Measurements from ENCODE around the gene FAM107B. TPM values are rescaled to one million over a fixed set of nuclear protein-coding genes. Genes with fewer than 3 reads are reported as not detected.

FAM107B gene
- total and polyA plus RNA-seq, 2 of the 13 experiments (the other 11 are each of a cell fraction or from before 2014, with no cell fraction given) = 15.7 to 24.8 TPM

DNA sequence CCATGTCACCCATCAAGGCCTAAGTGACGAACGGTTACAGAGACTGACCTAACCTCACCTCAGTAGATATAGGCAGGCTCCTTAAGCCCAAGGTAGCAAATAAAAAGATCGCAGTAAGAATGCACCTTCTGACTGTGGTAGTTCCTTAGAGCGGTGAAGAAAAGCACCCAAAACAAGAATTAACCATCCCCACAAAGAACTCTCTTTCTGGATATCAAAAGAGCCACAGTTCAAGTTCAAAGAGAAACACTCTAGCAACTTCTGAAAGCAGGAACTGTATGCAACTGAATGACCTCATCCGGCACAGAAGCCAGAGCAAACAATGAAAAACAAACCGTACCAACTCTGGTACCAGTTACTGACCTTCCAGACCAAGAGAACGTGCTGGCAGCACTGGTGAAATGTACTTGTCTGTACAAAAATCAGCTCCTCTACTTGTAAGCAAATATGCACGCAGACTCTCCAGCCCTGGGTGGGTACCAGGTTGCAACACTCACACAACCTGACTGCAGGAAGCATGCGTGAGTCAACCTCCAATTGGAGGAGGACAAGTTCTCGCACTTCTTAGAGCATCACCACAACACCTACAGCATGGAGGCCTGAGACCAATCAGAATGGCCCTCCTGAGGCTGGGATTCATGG is 202.7 kb downstream of the FAM107B start (continued):
- TF ChIP-seq, protein P1, sequence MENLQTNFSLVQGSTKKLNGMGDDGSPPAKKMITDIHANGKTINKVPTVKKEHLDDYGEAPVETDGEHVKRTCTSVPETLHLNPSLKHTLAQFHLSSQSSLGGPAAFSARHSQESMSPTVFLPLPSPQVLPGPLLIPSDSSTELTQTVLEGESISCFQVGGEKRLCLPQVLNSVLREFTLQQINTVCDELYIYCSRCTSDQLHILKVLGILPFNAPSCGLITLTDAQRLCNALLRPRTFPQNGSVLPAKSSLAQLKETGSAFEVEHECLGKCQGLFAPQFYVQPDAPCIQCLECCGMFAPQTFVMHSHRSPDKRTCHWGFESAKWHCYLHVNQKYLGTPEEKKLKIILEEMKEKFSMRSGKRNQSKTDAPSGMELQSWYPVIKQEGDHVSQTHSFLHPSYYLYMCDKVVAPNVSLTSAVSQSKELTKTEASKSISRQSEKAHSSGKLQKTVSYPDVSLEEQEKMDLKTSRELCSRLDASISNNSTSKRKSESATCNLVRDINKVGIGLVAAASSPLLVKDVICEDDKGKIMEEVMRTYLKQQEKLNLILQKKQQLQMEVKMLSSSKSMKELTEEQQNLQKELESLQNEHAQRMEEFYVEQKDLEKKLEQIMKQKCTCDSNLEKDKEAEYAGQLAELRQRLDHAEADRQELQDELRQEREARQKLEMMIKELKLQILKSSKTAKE (CRISPR knock-in tag; IDR thresholded peaks at IDR 0.05; ENCODE audit: borderline replicate concordance) = peak; percentile 89
- TF ChIP-seq ETV5 (CRISPR knock-in tag; IDR thresholded peaks at IDR 0.05; ENCODE audit: borderline replicate concordance) (peak; percentile 88; the same call in 1 of the 2 replicates), GATA4 (IDR thresholded peaks at IDR 0.05; ENCODE audit: borderline replicate concordance, low read depth) (no peak), TSC22D2 (CRISPR knock-in tag; IDR thresholded peaks at IDR 0.05; ENCODE audit: borderline replicate concordance) (no peak), EP300 (IDR thresholded peaks at IDR 0.05; ENCODE audit: low read depth in 2 of 2, low read length in 2 of 2) (peak in 1 of 2 experiments; percentile 82; a peak in 2 of 4 replicates), EP300 (CRISPR knock-in tag; IDR thresholded peaks at IDR 0.05; ENCODE audit: borderline replicate concordance) (peak; percentile 83), MTF2 (CRISPR knock-in tag; IDR thresholded peaks at IDR 0.05; ENCODE audit: borderline replicate concordance) (no peak), GATAD2A (CRISPR knock-in tag; IDR thresholded peaks at IDR 0.05) (peak; percentile 91), NCOA1 (CRISPR knock-in tag; IDR thresholded peaks at IDR 0.05) (no peak), MAF1 (CRISPR knock-in tag; IDR thresholded peaks at IDR 0.05; ENCODE audit: borderline replicate concordance) (no peak), CCAR2 (optimal IDR thresholded peaks at IDR 0.05; ENCODE audit: low read depth, low read length) (peak; percentile 54), ZNF530 (CRISPR knock-in tag; IDR thresholded peaks at IDR 0.05; ENCODE audit: low read depth) (no peak), MTA1 (CRISPR knock-in tag; IDR thresholded peaks at IDR 0.05; ENCODE audit: borderline replicate concordance) (no peak), THAP11 (CRISPR knock-in tag; IDR thresholded peaks at IDR 0.05) (peak; percentile 76), NCOR1 (IDR thresholded peaks at IDR 0.05; ENCODE audit: borderline replicate concordance, low read length) (peak; percentile 76; the same call in 1 of the 2 replicates), ZNF333 (CRISPR knock-in tag; IDR thresholded peaks at IDR 0.05; ENCODE audit: borderline replicate concordance) (no peak), ZNF430 (CRISPR knock-in tag; IDR thresholded peaks at IDR 0.05) (no peak), SSRP1 (CRISPR knock-in tag; IDR thresholded peaks at IDR 0.05) (no peak)
- TF ChIP-seq, protein P2, sequence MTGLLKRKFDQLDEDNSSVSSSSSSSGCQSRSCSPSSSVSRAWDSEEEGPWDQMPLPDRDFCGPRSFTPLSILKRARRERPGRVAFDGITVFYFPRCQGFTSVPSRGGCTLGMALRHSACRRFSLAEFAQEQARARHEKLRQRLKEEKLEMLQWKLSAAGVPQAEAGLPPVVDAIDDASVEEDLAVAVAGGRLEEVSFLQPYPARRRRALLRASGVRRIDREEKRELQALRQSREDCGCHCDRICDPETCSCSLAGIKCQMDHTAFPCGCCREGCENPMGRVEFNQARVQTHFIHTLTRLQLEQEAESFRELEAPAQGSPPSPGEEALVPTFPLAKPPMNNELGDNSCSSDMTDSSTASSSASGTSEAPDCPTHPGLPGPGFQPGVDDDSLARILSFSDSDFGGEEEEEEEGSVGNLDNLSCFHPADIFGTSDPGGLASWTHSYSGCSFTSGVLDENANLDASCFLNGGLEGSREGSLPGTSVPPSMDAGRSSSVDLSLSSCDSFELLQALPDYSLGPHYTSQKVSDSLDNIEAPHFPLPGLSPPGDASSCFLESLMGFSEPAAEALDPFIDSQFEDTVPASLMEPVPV (CRISPR knock-in tag; IDR thresholded peaks at IDR 0.05) = no peak
- TF ChIP-seq, protein P3, sequence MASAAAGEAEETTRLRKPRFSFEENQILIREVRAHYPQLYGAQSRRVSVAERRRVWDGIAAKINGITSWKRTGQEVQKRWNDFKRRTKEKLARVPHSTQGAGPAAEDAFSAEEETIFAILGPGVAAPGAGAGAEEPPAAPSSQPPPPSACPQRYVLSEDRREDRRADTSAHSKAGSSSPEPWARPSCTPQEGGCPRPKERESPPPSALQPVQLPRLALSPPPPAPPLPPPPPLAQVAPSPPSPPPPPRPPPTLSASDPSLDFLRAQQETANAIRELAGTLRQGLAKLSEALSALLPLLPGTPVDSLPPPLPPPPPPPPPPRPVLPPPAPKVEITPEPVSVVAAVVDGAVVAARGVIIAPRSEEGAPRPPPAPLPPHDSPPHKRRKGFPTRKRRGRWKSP (CRISPR knock-in tag; IDR thresholded peaks at IDR 0.05) = no peak
